Measurements from ENCODE around the gene ZNF488.
"Not testable (repeated sequence)": the region's sequence is repeated elsewhere in the genome, so short reads cannot be mapped to it uniquely, and the experiment has no call there.

The ZNF488 gene

GRCh38 chr10:47400251-47400650 lies 16.2 kb upstream of the ZNF488 start:
- Histone ChIP-seq H3K9ac (ENCODE audit: low read length) (no peak overlapping the region), H3K4me3 (ENCODE audit: low read depth in 1 of 2, low read length in 2 of 2) (no peak overlapping the region), H3K27me3 (ENCODE audit: control insufficient read depth in 1 of 2, insufficient read depth in 2 of 2, low read length in 2 of 2) (no peaks in the 10 kb centered on the region), H3K36me3 (ENCODE audit: insufficient read depth, low read length) (no peaks in the 10 kb centered on the region), H3K27ac (ENCODE audit: low read depth, low read length) (no peak overlapping the region), H3K4me1 (ENCODE audit: insufficient read depth, low read length) (peaks cover 15% of the 10 kb centered on the region), H3K9me3 (ENCODE audit: low read length) (no peaks in the 10 kb centered on the region)

GRCh38 chr10:47397256-47397655 lies 13.2 kb upstream of the ZNF488 start:
- Histone ChIP-seq H3K9me3 (ENCODE audit: low read length) (no peaks in the 10 kb centered on the region), H3K4me1 (ENCODE audit: insufficient read depth, low read length) (no peaks in the 10 kb centered on the region), H3K9ac (ENCODE audit: low read length) (no peak overlapping the region), H3K27ac (ENCODE audit: low read depth, low read length) (no peak overlapping the region), H3K4me3 (ENCODE audit: low read depth in 1 of 2, low read length in 2 of 2) (no peak overlapping the region), H3K27me3 (ENCODE audit: control insufficient read depth in 1 of 2, insufficient read depth in 2 of 2, low read length in 2 of 2) (no peaks in the 10 kb centered on the region), H3K36me3 (ENCODE audit: insufficient read depth, low read length) (no peaks in the 10 kb centered on the region)

- H3K9me3 ChIP-seq (ENCODE audit: low read length): no peaks in the 10 kb centered on the region
- H3K36me3 ChIP-seq (ENCODE audit: insufficient read depth, low read length): no peaks in the 10 kb centered on the region
- no peaks in the 10 kb centered on the region for H3K4me1 ChIP-seq (ENCODE audit: insufficient read depth, low read length)
- H3K27me3 ChIP-seq (ENCODE audit: control insufficient read depth in 1 of 2, insufficient read depth in 2 of 2, low read length in 2 of 2): no peaks in the 10 kb centered on the region
- no peak overlapping the region for H3K9ac ChIP-seq (ENCODE audit: low read length)
- H3K27ac ChIP-seq (ENCODE audit: low read depth, low read length): no peak overlapping the region
- no peak overlapping the region for H3K4me3 ChIP-seq (ENCODE audit: low read depth in 1 of 2, low read length in 2 of 2)
Measured at GRCh38 chr10:47396311-47396717, 12.2 kb upstream of the ZNF488 start.

- Histone ChIP-seq H3K36me3 (ENCODE audit: insufficient read depth, low read length) (no peaks in the 10 kb centered on the region), H3K27me3 (ENCODE audit: control insufficient read depth in 1 of 2, insufficient read depth in 2 of 2, low read length in 2 of 2) (no peaks in the 10 kb centered on the region), H3K4me1 (ENCODE audit: insufficient read depth, low read length) (peaks cover 4% of the 10 kb centered on the region), H3K9ac (ENCODE audit: low read length) (no peak overlapping the region), H3K27ac (ENCODE audit: low read depth, low read length) (no peak overlapping the region), H3K4me3 (ENCODE audit: low read depth in 1 of 2, low read length in 2 of 2) (no peak overlapping the region), H3K9me3 (ENCODE audit: low read length) (no peaks in the 10 kb centered on the region)
Measured at GRCh38 chr10:47389619-47390018, 5.5 kb upstream of the ZNF488 start.

GRCh38 chr10:47388879-47389278 lies 4.8 kb upstream of the ZNF488 start:
- no peaks in the 10 kb centered on the region for H3K27me3 ChIP-seq (ENCODE audit: control insufficient read depth in 1 of 2, insufficient read depth in 2 of 2, low read length in 2 of 2)
- no peaks in the 10 kb centered on the region for H3K9me3 ChIP-seq (ENCODE audit: low read length)
- H3K36me3 ChIP-seq (ENCODE audit: insufficient read depth, low read length): no peaks in the 10 kb centered on the region
- H3K4me3 ChIP-seq (ENCODE audit: low read depth in 1 of 2, low read length in 2 of 2): no peak overlapping the region
- peaks cover 4% of the 10 kb centered on the region for H3K4me1 ChIP-seq (ENCODE audit: insufficient read depth, low read length)
- H3K27ac ChIP-seq (ENCODE audit: low read depth, low read length): no peak overlapping the region
- no peak overlapping the region for H3K9ac ChIP-seq (ENCODE audit: low read length)

- not testable (repeated sequence) for H3K4me3 ChIP-seq (ENCODE audit: low read depth in 1 of 2, low read length in 2 of 2)
Measured at GRCh38 chr10:47386104-47386503, 2.0 kb upstream of the ZNF488 start.

GRCh38 chr10:47383261-47384147 lies 589 bp downstream of the ZNF488 start:
- Histone ChIP-seq H3K4me1 (ENCODE audit: insufficient read depth, low read length) (peaks cover 4% of the 10 kb centered on the region), H3K9me3 (ENCODE audit: low read length) (no peaks in the 10 kb centered on the region), H3K36me3 (ENCODE audit: insufficient read depth, low read length) (no peaks in the 10 kb centered on the region), H3K9ac (ENCODE audit: low read length) (no peak overlapping the region), H3K27ac (ENCODE audit: low read depth, low read length) (no peak overlapping the region), H3K27me3 (ENCODE audit: control insufficient read depth in 1 of 2, insufficient read depth in 2 of 2, low read length in 2 of 2) (no peaks in the 10 kb centered on the region), H3K4me3 (ENCODE audit: low read depth in 1 of 2, low read length in 2 of 2) (peak overlapping the region; percentile 58 to 72)

More at GRCh38 chr10:47386104-47386503, 2.0 kb upstream of the ZNF488 start:
- H3K9me3 ChIP-seq (ENCODE audit: low read length); H3K27me3 ChIP-seq (ENCODE audit: control insufficient read depth in 1 of 2, insufficient read depth in 2 of 2, low read length in 2 of 2); H3K4me1 ChIP-seq (ENCODE audit: insufficient read depth, low read length); H3K9ac ChIP-seq (ENCODE audit: low read length); H3K27ac ChIP-seq (ENCODE audit: low read depth, low read length); H3K36me3 ChIP-seq (ENCODE audit: insufficient read depth, low read length): not testable (repeated sequence)

- Histone ChIP-seq H3K4me1 (ENCODE audit: insufficient read depth, low read length) (peaks cover 4% of the 10 kb centered on the region), H3K27me3 (ENCODE audit: control insufficient read depth in 1 of 2, insufficient read depth in 2 of 2, low read length in 2 of 2) (no peaks in the 10 kb centered on the region), H3K9ac (ENCODE audit: low read length) (no peak overlapping the region), H3K4me3 (ENCODE audit: low read depth in 1 of 2, low read length in 2 of 2) (no peak overlapping the region), H3K27ac (ENCODE audit: low read depth, low read length) (no peak overlapping the region), H3K9me3 (ENCODE audit: low read length) (no peaks in the 10 kb centered on the region), H3K36me3 (ENCODE audit: insufficient read depth, low read length) (no peaks in the 10 kb centered on the region)
Measured at GRCh38 chr10:47381427-47382379, 2.4 kb downstream of the ZNF488 start.

GRCh38 chr10:47381103-47381395 lies 3.0 kb downstream of the ZNF488 start:
- H3K36me3 ChIP-seq (ENCODE audit: insufficient read depth, low read length): no peaks in the 10 kb centered on the region
- H3K4me3 ChIP-seq (ENCODE audit: low read depth in 1 of 2, low read length in 2 of 2): no peak overlapping the region
- H3K4me1 ChIP-seq (ENCODE audit: insufficient read depth, low read length): peaks cover 4% of the 10 kb centered on the region
- no peak overlapping the region for H3K9ac ChIP-seq (ENCODE audit: low read length)
- H3K27ac ChIP-seq (ENCODE audit: low read depth, low read length): no peak overlapping the region
- H3K9me3 ChIP-seq (ENCODE audit: low read length): no peaks in the 10 kb centered on the region
- H3K27me3 ChIP-seq (ENCODE audit: control insufficient read depth in 1 of 2, insufficient read depth in 2 of 2, low read length in 2 of 2): no peaks in the 10 kb centered on the region

- Histone ChIP-seq H3K4me1 (ENCODE audit: insufficient read depth, low read length) (peaks cover 4% of the 10 kb centered on the region), H3K9me3 (ENCODE audit: low read length) (no peaks in the 10 kb centered on the region), H3K4me3 (ENCODE audit: low read depth in 1 of 2, low read length in 2 of 2) (no peak overlapping the region), H3K9ac (ENCODE audit: low read length) (no peak overlapping the region), H3K27ac (ENCODE audit: low read depth, low read length) (no peak overlapping the region), H3K36me3 (ENCODE audit: insufficient read depth, low read length) (no peaks in the 10 kb centered on the region), H3K27me3 (ENCODE audit: control insufficient read depth in 1 of 2, insufficient read depth in 2 of 2, low read length in 2 of 2) (no peaks in the 10 kb centered on the region)
Measured at GRCh38 chr10:47380341-47381102, 3.6 kb downstream of the ZNF488 start.

GRCh38 chr10:47379901-47380300 lies 4.2 kb downstream of the ZNF488 start:
- peaks cover 3% of the 10 kb centered on the region for H3K4me1 ChIP-seq (ENCODE audit: insufficient read depth, low read length)
- H3K27me3 ChIP-seq (ENCODE audit: control insufficient read depth in 1 of 2, insufficient read depth in 2 of 2, low read length in 2 of 2): no peaks in the 10 kb centered on the region
- H3K9ac ChIP-seq (ENCODE audit: low read length): no peak overlapping the region
- no peaks in the 10 kb centered on the region for H3K9me3 ChIP-seq (ENCODE audit: low read length)
- H3K27ac ChIP-seq (ENCODE audit: low read depth, low read length): no peak overlapping the region
- no peak overlapping the region for H3K4me3 ChIP-seq (ENCODE audit: low read depth in 1 of 2, low read length in 2 of 2)
- H3K36me3 ChIP-seq (ENCODE audit: insufficient read depth, low read length): no peaks in the 10 kb centered on the region
